Activated CD4-positive, alpha-beta T cell treated with anti-CD3 and anti-CD28 coated beads, Interleukin-2, amount 10 ng/mL, durations not matched to agents 7 days and 5 days (primary cell): ENCODE data around the gene KRT77. TPM values are rescaled to one million over a fixed set of nuclear protein-coding genes. Genes with fewer than 3 reads are reported as not detected.

Experiments used
- CTCF ChIA-PET: fragments of 350-600 bp; sonication (Branson Sonifier 250); formaldehyde crosslinking; loops from one replicate; lab custom pipeline; 2021; ENCODE audit warnings: antibody characterized with exemption; lab: Charles Lee
- POLR2A ChIA-PET: fragments of 350-600 bp; sonication (Branson Sonifier 250); formaldehyde crosslinking; loops from one replicate; lab custom pipeline; 2021; ENCODE audit warnings: antibody characterized with exemption; lab: Charles Lee
- DNase-seq: peaks from one replicate; pipeline ENCODE4 v3.0.0-alpha.2; 2020
- H3K27ac Mint-ChIP-seq: one replicate; pipeline ENCODE4 v1.8.0; 2021; ENCODE audit warnings: mild to moderate bottlenecking, moderate library complexity, mixed read lengths
- H3K27me3 Mint-ChIP-seq: one replicate; pipeline ENCODE4 v1.8.0; 2021; ENCODE audit warnings: mixed read lengths
- H3K36me3 Mint-ChIP-seq: one replicate; pipeline ENCODE4 v1.8.0; 2021; ENCODE audit warnings: low read depth, mixed read lengths
- H3K4me1 Mint-ChIP-seq: one replicate; pipeline ENCODE4 v1.8.0; 2021; ENCODE audit warnings: mixed read lengths
- H3K4me3 Mint-ChIP-seq: one replicate; pipeline ENCODE4 v1.8.0; 2021; ENCODE audit warnings: mild to moderate bottlenecking, moderate library complexity, mixed read lengths
- H3K9me3 Mint-ChIP-seq: one replicate; pipeline ENCODE4 v1.8.0; 2021; ENCODE audit warnings: mixed read lengths
- total RNA-seq, 2 experiments: library from RNA; stranded (reverse); gene quantifications; one replicate each; pipeline ENCODE4 v1.2.3, GENCODE V29; 2021

Gene KRT77
- total RNA-seq, 2 experiments from 2014 or later: not detected

GRCh38 chr12:52735816-52736632, 32.7 kb upstream of the KRT77 start:
- Mint-ChIP-seq H3K9me3 (no peaks in the 10 kb centered on the region), H3K4me3 (no peak overlapping the region), H3K27ac (no peak overlapping the region), H3K36me3 (no peaks in the 10 kb centered on the region), H3K4me1 (no peaks in the 10 kb centered on the region), H3K27me3 (no peaks in the 10 kb centered on the region)
- ChIA-PET CTCF (no interaction called here), POLR2A (no interaction called here)
- DNase-seq: no peak

- no peaks in the 10 kb centered on the region for H3K4me1 Mint-ChIP-seq
- H3K36me3 Mint-ChIP-seq: no peaks in the 10 kb centered on the region
- ChIA-PET POLR2A (no interaction called here), CTCF (no interaction called here)
- no peak overlapping the region for H3K4me3 Mint-ChIP-seq
- no peak for DNase-seq
- H3K27ac Mint-ChIP-seq: no peak overlapping the region
- H3K27me3 Mint-ChIP-seq: no peaks in the 10 kb centered on the region
- no peaks in the 10 kb centered on the region for H3K9me3 Mint-ChIP-seq
These were observed 31.8 kb upstream of the KRT77 start for GRCh38 chr12:52735106-52735505.

- Mint-ChIP-seq H3K4me1 (no peaks in the 10 kb centered on the region), H3K27ac (no peak overlapping the region), H3K9me3 (no peaks in the 10 kb centered on the region), H3K4me3 (no peak overlapping the region), H3K27me3 (peaks cover 13% of the 10 kb centered on the region), H3K36me3 (no peaks in the 10 kb centered on the region)
- DNase-seq: no peak
- ChIA-PET CTCF (no interaction called here), POLR2A (no interaction called here)
These were observed 27.5 kb upstream of the KRT77 start for GRCh38 chr12:52730793-52731192.

- Mint-ChIP-seq H3K27ac (no peak overlapping the region), H3K27me3 (peaks cover 13% of the 10 kb centered on the region), H3K36me3 (no peaks in the 10 kb centered on the region), H3K4me1 (no peaks in the 10 kb centered on the region), H3K4me3 (no peak overlapping the region), H3K9me3 (no peaks in the 10 kb centered on the region)
- POLR2A ChIA-PET: no interaction called here
- CTCF ChIA-PET: no interaction called here
- no peak for DNase-seq
These were observed 27.1 kb upstream of the KRT77 start for GRCh38 chr12:52730383-52730782.

- POLR2A ChIA-PET: no interaction called here
- no peaks in the 10 kb centered on the region for H3K9me3 Mint-ChIP-seq
- H3K27me3 Mint-ChIP-seq: peaks cover 13% of the 10 kb centered on the region
- no peaks in the 10 kb centered on the region for H3K36me3 Mint-ChIP-seq
- H3K27ac Mint-ChIP-seq: no peak overlapping the region
- CTCF ChIA-PET: interaction anchor here (0.6 to 1.3 kb wide), 2 partner anchors 14 to 21 kb away, joined by 3 read pairs; no protein-coding TSS in a partner anchor
- no peaks in the 10 kb centered on the region for H3K4me1 Mint-ChIP-seq
- DNase-seq: no peak
- no peak overlapping the region for H3K4me3 Mint-ChIP-seq
These were observed 25.8 kb upstream of the KRT77 start for GRCh38 chr12:52729147-52729546.

- DNase-seq: no peak
- ChIA-PET CTCF (interaction anchor here (0.6 to 1.3 kb wide), 2 partner anchors 13 to 21 kb away, joined by 3 read pairs; no protein-coding TSS in a partner anchor), POLR2A (no interaction called here)
- H3K27me3 Mint-ChIP-seq: peaks cover 13% of the 10 kb centered on the region
- H3K4me3 Mint-ChIP-seq: no peak overlapping the region
- H3K9me3 Mint-ChIP-seq: no peaks in the 10 kb centered on the region
- H3K36me3 Mint-ChIP-seq: no peaks in the 10 kb centered on the region
- H3K4me1 Mint-ChIP-seq: no peaks in the 10 kb centered on the region
- no peak overlapping the region for H3K27ac Mint-ChIP-seq
These were observed 25.1 kb upstream of the KRT77 start for GRCh38 chr12:52728374-52728773.

- CTCF ChIA-PET: no interaction called here
- no peaks in the 10 kb centered on the region for H3K4me1 Mint-ChIP-seq
- H3K36me3 Mint-ChIP-seq: no peaks in the 10 kb centered on the region
- H3K27me3 Mint-ChIP-seq: peaks cover 13% of the 10 kb centered on the region
- POLR2A ChIA-PET: no interaction called here
- no peak overlapping the region for H3K4me3 Mint-ChIP-seq
- no peak for DNase-seq
- no peaks in the 10 kb centered on the region for H3K9me3 Mint-ChIP-seq
- no peak overlapping the region for H3K27ac Mint-ChIP-seq
These were observed 23.7 kb upstream of the KRT77 start for GRCh38 chr12:52727037-52727436.

- no peak for DNase-seq
- ChIA-PET CTCF (no interaction called here), POLR2A (no interaction called here)
- Mint-ChIP-seq H3K27me3 (peaks cover 13% of the 10 kb centered on the region), H3K4me1 (no peaks in the 10 kb centered on the region), H3K9me3 (no peaks in the 10 kb centered on the region), H3K36me3 (no peaks in the 10 kb centered on the region), H3K27ac (no peak overlapping the region), H3K4me3 (no peak overlapping the region)
These were observed 23.1 kb upstream of the KRT77 start for GRCh38 chr12:52726451-52726850.

GRCh38 chr12:52724384-52724783, 21.1 kb upstream of the KRT77 start:
- POLR2A ChIA-PET: no interaction called here
- Mint-ChIP-seq H3K27ac (no peak overlapping the region), H3K36me3 (no peaks in the 10 kb centered on the region), H3K27me3 (peaks cover 13% of the 10 kb centered on the region), H3K9me3 (no peaks in the 10 kb centered on the region), H3K4me3 (no peak overlapping the region), H3K4me1 (no peaks in the 10 kb centered on the region)
- DNase-seq: no peak
- CTCF ChIA-PET: interaction anchor here (1.4 kb wide), 2 partner anchors 8 to 15 kb away, joined by 3 read pairs; no protein-coding TSS in a partner anchor

GRCh38 chr12:52722680-52723079, 19.4 kb upstream of the KRT77 start:
- no peaks in the 10 kb centered on the region for H3K9me3 Mint-ChIP-seq
- no peak overlapping the region for H3K27ac Mint-ChIP-seq
- H3K27me3 Mint-ChIP-seq: peaks cover 8% of the 10 kb centered on the region
- POLR2A ChIA-PET: no interaction called here
- DNase-seq: no peak
- no peaks in the 10 kb centered on the region for H3K36me3 Mint-ChIP-seq
- H3K4me1 Mint-ChIP-seq: no peaks in the 10 kb centered on the region
- no peak overlapping the region for H3K4me3 Mint-ChIP-seq
- CTCF ChIA-PET: no interaction called here

- ChIA-PET CTCF (no interaction called here), POLR2A (no interaction called here)
- DNase-seq: no peak
- Mint-ChIP-seq H3K4me3 (no peak overlapping the region), H3K27ac (no peak overlapping the region), H3K36me3 (no peaks in the 10 kb centered on the region), H3K4me1 (no peaks in the 10 kb centered on the region), H3K9me3 (no peaks in the 10 kb centered on the region), H3K27me3 (peaks cover 8% of the 10 kb centered on the region)
These were observed 18.6 kb upstream of the KRT77 start for GRCh38 chr12:52721838-52722470.

GRCh38 chr12:52720365-52720886, 17.1 kb upstream of the KRT77 start:
- Mint-ChIP-seq H3K4me3 (no peak overlapping the region), H3K9me3 (no peaks in the 10 kb centered on the region), H3K27ac (no peak overlapping the region), H3K4me1 (no peaks in the 10 kb centered on the region), H3K36me3 (no peaks in the 10 kb centered on the region), H3K27me3 (peaks cover 15% of the 10 kb centered on the region)
- ChIA-PET POLR2A (no interaction called here), CTCF (interaction anchor here (0.6 to 1.0 kb wide), 2 partner anchors 148 to 154 kb away, joined by 3 read pairs; no protein-coding TSS in a partner anchor)
- DNase-seq: no peak

GRCh38 chr12:52716061-52716460, 12.7 kb upstream of the KRT77 start:
- ChIA-PET POLR2A (no interaction called here), CTCF (interaction anchor here (0.8 to 1.0 kb wide), 2 partner anchors 9 to 13 kb away, joined by 3 read pairs; no protein-coding TSS in a partner anchor)
- H3K9me3 Mint-ChIP-seq: no peaks in the 10 kb centered on the region
- H3K4me3 Mint-ChIP-seq: no peak overlapping the region
- H3K27me3 Mint-ChIP-seq: peaks cover 42% of the 10 kb centered on the region
- peaks cover 11% of the 10 kb centered on the region for H3K4me1 Mint-ChIP-seq
- H3K36me3 Mint-ChIP-seq: no peaks in the 10 kb centered on the region
- no peak overlapping the region for H3K27ac Mint-ChIP-seq
- no peak for DNase-seq
